HG03159 (cell line): ENCODE data around the gene DHODH.
"Not testable (repeated sequence)": the region's sequence is repeated elsewhere in the genome, so short reads cannot be mapped to it uniquely, and the experiment has no call there.

Source experiments
- ATAC-seq: cut with Tn5 transposase; IDR thresholded peaks from one replicate; pipeline ENCODE4 v1.9.1; 2021; ENCODE audit warnings: mild to moderate bottlenecking, moderate library complexity; ENCODE audit not compliant: unreplicated experiment

DHODH gene

GRCh38 chr16:72050769-72051464 is 42.4 kb downstream of the DHODH start:
- ATAC-seq: no peak

- ATAC-seq: no peak
These were observed 43.3 kb downstream of the DHODH start for GRCh38 chr16:72051818-72052217.

GRCh38 chr16:72054254-72054847 is 45.8 kb downstream of the DHODH start, which contains the start of gene HP:
Gene HP (plus strand): TSS chr16:72054505. CDS start chr16:72054653, 148 bp downstream.
- not testable (repeated sequence) for ATAC-seq

- no peak for ATAC-seq
These were observed 47.4 kb downstream of the DHODH start for GRCh38 chr16:72055911-72056310.

- not testable (repeated sequence) for ATAC-seq
These were observed 48.8 kb downstream of the DHODH start for GRCh38 chr16:72057313-72057712.

GRCh38 chr16:72059060-72059459 is 50.5 kb downstream of the DHODH start:
- ATAC-seq: not testable (repeated sequence)

GRCh38 chr16:72060405-72060804 is 51.9 kb downstream of the DHODH start:
- no peak for ATAC-seq

- ATAC-seq: no peak
These were observed 53.0 kb downstream of the DHODH start for GRCh38 chr16:72061564-72061963.

GRCh38 chr16:72064361-72064894 is 55.9 kb downstream of the DHODH start:
- no peak for ATAC-seq

- no peak for ATAC-seq
These were observed 58.2 kb downstream of the DHODH start for GRCh38 chr16:72066747-72067146.

GRCh38 chr16:72068930-72069329 is 60.4 kb downstream of the DHODH start:
- ATAC-seq: no peak

GRCh38 chr16:72072514-72073342 is 64.2 kb downstream of the DHODH start:
- ATAC-seq: no peak

- no peak for ATAC-seq
These were observed 65.2 kb downstream of the DHODH start for GRCh38 chr16:72073560-72074230.

- not testable (repeated sequence) for ATAC-seq
These were observed 66.5 kb downstream of the DHODH start for GRCh38 chr16:72075067-72075466.
